CD14-positive monocyte (primary cell): ENCODE results near the gene F2. TPM values are rescaled to one million over a fixed set of nuclear protein-coding genes. Genes with fewer than 3 reads are reported as not detected.

Experiments
- DNase-seq, 3 donors: peaks; one replicate each; pipeline ENCODE4 v3.0.0-alpha.2; 2011 to 2022
- H2AFZ ChIP-seq: 2 replicates; pipeline ENCODE4 v1.6.0; 2012; ENCODE audit warnings: mild to moderate bottlenecking, low read depth, low read length, inconsistent platforms; ENCODE audit not compliant: insufficient read depth, poor library complexity, severe bottlenecking
- H3K27ac ChIP-seq, 2 donors: 1 replicate in 1 of 2; 2 replicates in 1 of 2; pipeline ENCODE4 v1.5.1; 2012 to 2013; ENCODE audit warnings: low read length in 2 of 2, control low read depth in 1 of 2, inconsistent platforms in 1 of 2, low read depth in 1 of 2, mild to moderate bottlenecking in 1 of 2
- H3K27me3 ChIP-seq, 2 donors: one replicate each; pipeline versions ENCODE4 v1.6.0 to v1.6.1; 2011 to 2013; ENCODE audit warnings: low read length in 2 of 2; ENCODE audit not compliant: control insufficient read depth in 2 of 2, insufficient read depth in 2 of 2
- H3K36me3 ChIP-seq, 2 donors: replicated peaks in 1 of 2; 1 replicate in 1 of 2; 2 replicates in 1 of 2; pipeline versions ENCODE4 v1.5.1 to v1.6.1; 2012 to 2013; ENCODE audit warnings: low read length in 2 of 2, control low read depth in 1 of 2, inconsistent platforms in 1 of 2, mild to moderate bottlenecking in 1 of 2; ENCODE audit not compliant: insufficient read depth in 2 of 2, control insufficient read depth in 1 of 2
- H3K4me1 ChIP-seq, 2 donors: 1 replicate in 1 of 2; 2 replicates in 1 of 2; pipeline versions ENCODE4 v1.5.1 to v1.6.1; 2012 to 2013; ENCODE audit warnings: low read length in 2 of 2, control low read depth in 1 of 2, inconsistent platforms in 1 of 2, mild to moderate bottlenecking in 1 of 2, moderate library complexity in 1 of 2; ENCODE audit not compliant: insufficient read depth in 2 of 2, control insufficient read depth in 1 of 2
- H3K4me2 ChIP-seq: replicated peaks from 2 replicates; pipeline ENCODE3; 2012; ENCODE audit warnings: low read length, moderate library complexity, mild to moderate bottlenecking; ENCODE audit not compliant: poor library complexity, severe bottlenecking; ENCODE audit errors: extremely low read depth
- H3K4me3 ChIP-seq, 3 experiments: fragments of 200-600 bp in 1 of 3; sonication (generic) in 1 of 3; replicated peaks in 1 of 3; 1 replicate in 2 of 3; 2 replicates in 1 of 3; pipeline ENCODE4 v1.5.1; 2011 to 2013; ENCODE audit warnings: low read length in 3 of 3, mild to moderate bottlenecking in 3 of 3, control low read depth in 2 of 3, low read depth in 2 of 3, inconsistent platforms in 1 of 3, moderate library complexity in 1 of 3
- H3K79me2 ChIP-seq: 2 replicates; pipeline ENCODE4 v1.6.0; 2012; ENCODE audit warnings: mild to moderate bottlenecking, control low read depth, inconsistent platforms, low read length, moderate library complexity; ENCODE audit not compliant: insufficient read depth
- H3K9ac ChIP-seq: 2 replicates; pipeline ENCODE4 v1.6.0; 2017; ENCODE audit warnings: low read length, mild to moderate bottlenecking; ENCODE audit not compliant: insufficient read depth, poor library complexity, severe bottlenecking
- H3K9me3 ChIP-seq, 2 donors: replicated peaks in 1 of 2; 1 replicate in 1 of 2; 2 replicates in 1 of 2; pipeline versions ENCODE4 v1.5.1 to v1.6.1; 2012 to 2013; ENCODE audit warnings: low read length in 2 of 2, control low read depth in 1 of 2; ENCODE audit not compliant: control insufficient read depth in 1 of 2, insufficient read depth in 1 of 2
- H4K20me1 ChIP-seq: 2 replicates; pipeline ENCODE4 v1.6.0; 2012; ENCODE audit warnings: mild to moderate bottlenecking, low read length, control low read depth, moderate library complexity; ENCODE audit not compliant: insufficient read depth
- H3K27ac Mint-ChIP-seq, 7 donors: one replicate each; pipeline ENCODE4 v1.8.0; 2020; ENCODE audit warnings: mild to moderate bottlenecking in 7 of 7, mixed read lengths in 7 of 7, moderate library complexity in 6 of 7, inconsistent platforms in 2 of 7
- H3K27me3 Mint-ChIP-seq, 3 donors: one replicate each; pipeline ENCODE4 v1.8.0; 2021 to 2022; ENCODE audit warnings: low read depth in 3 of 3, mild to moderate bottlenecking in 3 of 3, mixed read lengths in 3 of 3, moderate library complexity in 3 of 3, inconsistent platforms in 1 of 3
- H3K36me3 Mint-ChIP-seq, 2 donors: one replicate each; pipeline ENCODE4 v1.8.0; 2020; ENCODE audit warnings: mixed read lengths in 2 of 2, inconsistent platforms in 1 of 2, mild to moderate bottlenecking in 1 of 2
- H3K4me1 Mint-ChIP-seq: one replicate; pipeline ENCODE4 v1.8.0; 2020; ENCODE audit warnings: mild to moderate bottlenecking, mixed read lengths
- H3K4me3 Mint-ChIP-seq, 2 donors: one replicate each; pipeline ENCODE4 v1.8.0; 2020; ENCODE audit warnings: mild to moderate bottlenecking in 2 of 2, mixed read lengths in 2 of 2, moderate library complexity in 1 of 2
- H3K9me3 Mint-ChIP-seq, 7 donors: one replicate each; pipeline ENCODE4 v1.8.0; 2020 to 2022; ENCODE audit warnings: mixed read lengths in 7 of 7, mild to moderate bottlenecking in 6 of 7, moderate library complexity in 6 of 7, inconsistent platforms in 2 of 7
- WGBS: methylation state at CpG from one replicate; pipeline ENCODE4 v1.1.5; 2013; ENCODE audit warnings: missing lambda C conversion rate; ENCODE audit not compliant: insufficient coverage; 5-methylcytosine and 5-hydroxymethylcytosine counted together
- intact Hi-C, 2 donors: fragments of 100-400 bp; cut with micrococcal nuclease; formaldehyde crosslinking; loops; one replicate each; pipeline versions ENCODE4 v1.15.0 to v1.15.1; 2023
- polyA plus RNA-seq, 3 donors: library from polyadenylated mRNA; depleted of rRNA in 1 of 3; unstranded in 2 of 3; stranded (reverse) in 1 of 3; fragments of 300-500 nt in 2 of 3; fragments of >200 nt in 1 of 3; fragmentation: Illumina TruSeq in 2 of 3; gene quantifications; 1 replicate in 2 of 3; 2 replicates in 1 of 3; pipeline ENCODE4 v1.2.3, GENCODE V29; 2012 to 2021
- TF ChIP-seq, protein P1 (sequence below): fragments of 200-600 bp; IDR thresholded peaks from one replicate; pipeline ENCODE4 v1.8.0; 2022; ENCODE audit warnings: antibody characterized with exemption, mild to moderate bottlenecking

The F2 gene
- polyA plus RNA-seq, 3 donors: not detected

DNA sequence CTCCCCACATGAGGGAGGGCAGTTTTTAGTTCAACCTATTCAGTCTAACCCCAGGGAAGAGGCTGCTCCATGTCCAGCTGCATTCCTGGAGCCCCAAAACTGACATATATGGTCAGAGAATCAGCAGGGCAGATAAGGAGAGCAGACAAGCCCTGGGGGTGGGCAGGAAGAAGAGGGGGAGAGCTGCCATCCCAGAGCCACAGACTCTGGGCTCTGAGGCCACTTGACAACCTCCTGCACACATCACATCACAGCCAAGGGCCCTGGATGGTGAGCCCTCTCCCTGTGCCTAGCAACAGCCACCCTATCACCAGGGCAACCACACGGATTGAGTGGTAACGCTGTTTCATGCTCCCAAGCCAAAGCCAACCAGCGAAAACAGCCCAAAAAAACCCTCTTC is 21.7 kb upstream of the F2 start:
- Histone ChIP-seq H3K9me3 (no peaks in the 10 kb centered on the region), H3K79me2 (peaks cover 87% of the 10 kb centered on the region), H3K4me2 (no peak overlapping the region), H2AFZ (no peak overlapping the region), H3K27ac (peak overlapping the region in 1 of 2 donors; percentile 50), H3K36me3 (peaks cover 43 to 61% of the 10 kb centered on the region in 2 donors), H3K27me3 (no peaks in the 10 kb centered on the region), H3K9ac (peak overlapping the region; percentile 25), H3K4me1 (peaks cover 23 to 38% of the 10 kb centered on the region in 2 donors), H3K4me3 (no peak overlapping the region), H4K20me1 (peaks cover 63% of the 10 kb centered on the region)
- intact Hi-C loops: no loop called here
- 86% methylated on average over 3 of the region's 3 CpGs for WGBS
- Mint-ChIP-seq H3K4me1 (peaks cover 35% of the 10 kb centered on the region), H3K27ac (peak overlapping the region in 3 of 7 donors; percentile 48 to 85 (median 61)), H3K27me3 (peaks cover 0 to 4% (median 0%) of the 10 kb centered on the region in 3 donors), H3K9me3 (peaks cover 0 to 2% (median 0%) of the 10 kb centered on the region in 7 donors), H3K4me3 (no peak overlapping the region), H3K36me3 (peaks cover 36 to 58% of the 10 kb centered on the region in 2 donors)
- TF ChIP-seq, protein P1, sequence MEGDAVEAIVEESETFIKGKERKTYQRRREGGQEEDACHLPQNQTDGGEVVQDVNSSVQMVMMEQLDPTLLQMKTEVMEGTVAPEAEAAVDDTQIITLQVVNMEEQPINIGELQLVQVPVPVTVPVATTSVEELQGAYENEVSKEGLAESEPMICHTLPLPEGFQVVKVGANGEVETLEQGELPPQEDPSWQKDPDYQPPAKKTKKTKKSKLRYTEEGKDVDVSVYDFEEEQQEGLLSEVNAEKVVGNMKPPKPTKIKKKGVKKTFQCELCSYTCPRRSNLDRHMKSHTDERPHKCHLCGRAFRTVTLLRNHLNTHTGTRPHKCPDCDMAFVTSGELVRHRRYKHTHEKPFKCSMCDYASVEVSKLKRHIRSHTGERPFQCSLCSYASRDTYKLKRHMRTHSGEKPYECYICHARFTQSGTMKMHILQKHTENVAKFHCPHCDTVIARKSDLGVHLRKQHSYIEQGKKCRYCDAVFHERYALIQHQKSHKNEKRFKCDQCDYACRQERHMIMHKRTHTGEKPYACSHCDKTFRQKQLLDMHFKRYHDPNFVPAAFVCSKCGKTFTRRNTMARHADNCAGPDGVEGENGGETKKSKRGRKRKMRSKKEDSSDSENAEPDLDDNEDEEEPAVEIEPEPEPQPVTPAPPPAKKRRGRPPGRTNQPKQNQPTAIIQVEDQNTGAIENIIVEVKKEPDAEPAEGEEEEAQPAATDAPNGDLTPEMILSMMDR: no peak
- DNase-seq: no peak

DNA sequence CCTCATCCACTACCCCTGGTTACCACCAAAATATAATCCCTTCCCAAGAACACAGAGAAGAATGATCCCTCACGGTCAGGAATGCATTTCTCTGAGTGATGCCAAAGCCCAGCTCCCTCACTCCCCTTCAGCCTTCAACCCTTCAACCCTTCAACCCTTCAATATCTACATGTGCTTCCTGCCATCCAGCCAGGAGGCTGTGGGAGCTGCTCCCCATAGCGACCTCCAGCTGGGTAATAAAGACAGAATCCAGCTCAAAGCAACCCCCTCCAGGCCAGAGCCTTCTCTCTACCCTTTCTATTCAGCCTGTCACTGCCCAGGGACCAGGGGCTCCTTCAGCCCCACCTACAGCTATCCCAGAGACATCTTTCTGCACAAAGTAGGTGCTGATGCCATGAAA is 21.3 kb upstream of the F2 start:
- TF ChIP-seq, protein P1: no peak
- peaks cover 23 to 42% of the 10 kb centered on the region in 2 donors for H3K4me1 ChIP-seq
- H3K9ac ChIP-seq: peak overlapping the region; percentile 25

More for the DNA sequence above, 21.3 kb upstream of the F2 start:
- Histone ChIP-seq H3K27ac (peak overlapping the region in 1 of 2 donors; percentile 50), H3K36me3 (peaks cover 45 to 61% of the 10 kb centered on the region in 2 donors), H3K27me3 (no peaks in the 10 kb centered on the region), H3K79me2 (peaks cover 91% of the 10 kb centered on the region), H3K4me2 (no peak overlapping the region), H4K20me1 (peaks cover 63% of the 10 kb centered on the region), H3K9me3 (no peaks in the 10 kb centered on the region), H2AFZ (no peak overlapping the region), H3K4me3 (no peak overlapping the region)
- WGBS: 86% methylated on average over 2 of the region's 2 CpGs
- peak overlapping the region in 3 of 7 donors; percentile 48 to 85 (median 61) for H3K27ac Mint-ChIP-seq
- H3K9me3 Mint-ChIP-seq: peaks cover 0 to 2% (median 0%) of the 10 kb centered on the region in 7 donors
- H3K4me1 Mint-ChIP-seq: peaks cover 39% of the 10 kb centered on the region
- peaks cover 0 to 4% (median 0%) of the 10 kb centered on the region in 3 donors for H3K27me3 Mint-ChIP-seq
- intact Hi-C loops: no loop called here
- no peak overlapping the region for H3K4me3 Mint-ChIP-seq
- H3K36me3 Mint-ChIP-seq: peaks cover 37 to 58% of the 10 kb centered on the region in 2 donors
- no peak for DNase-seq
